Measurements from ENCODE around the gene ZMIZ1. TPM values are rescaled to one million over a fixed set of nuclear protein-coding genes. Genes with fewer than 3 reads are reported as not detected.
"Not testable (repeated sequence)": the region's sequence is repeated elsewhere in the genome, so short reads cannot be mapped to it uniquely, and the experiment has no call there.

ZMIZ1 gene
- polyA plus RNA-seq, 2 donors: 29.2 to 29.7 TPM

DNA sequence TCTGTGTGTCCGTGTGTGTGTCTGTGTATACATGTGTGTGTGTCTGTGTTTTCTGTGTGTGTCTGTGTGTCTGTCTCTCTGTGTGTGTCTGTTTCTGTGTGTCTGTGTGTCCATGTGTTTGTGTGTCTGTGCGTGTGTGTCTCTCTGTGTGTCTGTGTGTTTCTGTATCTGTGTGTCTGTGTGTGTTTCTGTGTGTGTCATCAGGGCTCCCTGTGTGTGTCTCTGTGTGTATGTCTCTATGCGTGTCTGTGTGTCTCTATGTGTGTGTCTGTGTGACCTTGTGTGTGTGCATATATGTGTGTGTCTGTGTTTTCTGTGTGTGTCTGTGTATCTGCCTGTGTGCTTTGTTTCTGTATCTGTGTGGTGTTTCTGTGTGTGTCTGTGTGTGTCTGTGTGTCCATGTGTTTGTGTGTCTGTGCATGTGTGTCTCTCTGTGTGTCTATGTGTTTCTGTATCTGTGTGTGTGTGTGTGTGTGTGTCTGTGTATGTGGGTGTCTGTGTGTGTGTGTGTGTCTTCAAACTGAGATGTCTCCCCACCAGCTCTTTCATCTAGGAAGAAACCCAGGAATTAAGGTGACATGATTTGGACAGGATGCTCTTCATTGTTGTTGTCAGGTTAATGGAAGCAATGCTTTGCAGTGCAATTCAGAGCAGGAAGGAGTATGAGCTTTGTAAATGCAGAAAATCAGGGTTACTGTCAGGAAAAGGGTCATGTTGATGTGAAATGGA is 257.8 kb downstream of the ZMIZ1 start:
- no peaks in the 10 kb centered on the region for H3K36me3 ChIP-seq (ENCODE audit: control insufficient read depth in 2 of 2, insufficient read depth in 2 of 2, low read length in 1 of 2)
- H3K4me3 ChIP-seq (ENCODE audit: low read depth in 1 of 2, low read length in 2 of 2): no peak overlapping the region
- H3K27me3 ChIP-seq (ENCODE audit: control insufficient read depth in 1 of 2, insufficient read depth in 2 of 2, low read length in 2 of 2): no peaks in the 10 kb centered on the region
- no peaks in the 10 kb centered on the region for H3K9me3 ChIP-seq (ENCODE audit: control insufficient read depth in 2 of 2, insufficient read depth in 1 of 2, low read depth in 1 of 2, low read length in 1 of 2)
- WGBS, 2 donors: 95 to 98% methylated on average over 3 of the region's 3 CpGs
- H3K27ac ChIP-seq (ENCODE audit: low read depth in 2 of 2, low read length in 1 of 2): no peak overlapping the region
- peaks cover 0 to 12% of the 10 kb centered on the region in 2 donors for H3K4me1 ChIP-seq (ENCODE audit: control insufficient read depth in 2 of 2, insufficient read depth in 2 of 2, low read length in 1 of 2)

DNA sequence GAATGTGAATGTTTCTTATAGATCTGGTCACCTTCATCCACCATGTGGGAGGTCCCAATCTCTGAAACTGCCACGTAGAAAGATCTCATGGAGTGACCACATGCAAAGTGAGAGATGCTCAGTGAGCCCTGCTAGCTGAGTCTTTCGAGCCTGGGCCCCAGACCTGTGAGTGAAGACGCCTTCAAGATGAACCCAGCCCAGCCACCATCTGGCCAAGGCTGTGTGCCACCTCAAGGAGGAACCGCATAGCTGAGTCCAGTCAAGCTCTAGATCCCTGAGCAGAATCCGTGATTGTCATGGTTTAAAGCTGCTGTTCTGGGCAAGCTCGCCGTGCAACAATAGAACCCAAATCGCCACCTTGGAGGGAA is 258.3 kb downstream of the ZMIZ1 start:
- H3K27me3 ChIP-seq (ENCODE audit: control insufficient read depth in 1 of 2, insufficient read depth in 2 of 2, low read length in 2 of 2): no peaks in the 10 kb centered on the region
- H3K9me3 ChIP-seq (ENCODE audit: control insufficient read depth in 2 of 2, insufficient read depth in 1 of 2, low read depth in 1 of 2, low read length in 1 of 2): no peaks in the 10 kb centered on the region
- H3K36me3 ChIP-seq (ENCODE audit: control insufficient read depth in 2 of 2, insufficient read depth in 2 of 2, low read length in 1 of 2): no peaks in the 10 kb centered on the region
- no peak overlapping the region for H3K4me3 ChIP-seq (ENCODE audit: low read depth in 1 of 2, low read length in 2 of 2)
- peaks cover 0 to 11% of the 10 kb centered on the region in 2 donors for H3K4me1 ChIP-seq (ENCODE audit: control insufficient read depth in 2 of 2, insufficient read depth in 2 of 2, low read length in 1 of 2)
- H3K27ac ChIP-seq (ENCODE audit: low read depth in 2 of 2, low read length in 1 of 2): no peak overlapping the region
- WGBS, 2 donors: 92 to 94% methylated on average over 8 of the region's 8 CpGs

DNA sequence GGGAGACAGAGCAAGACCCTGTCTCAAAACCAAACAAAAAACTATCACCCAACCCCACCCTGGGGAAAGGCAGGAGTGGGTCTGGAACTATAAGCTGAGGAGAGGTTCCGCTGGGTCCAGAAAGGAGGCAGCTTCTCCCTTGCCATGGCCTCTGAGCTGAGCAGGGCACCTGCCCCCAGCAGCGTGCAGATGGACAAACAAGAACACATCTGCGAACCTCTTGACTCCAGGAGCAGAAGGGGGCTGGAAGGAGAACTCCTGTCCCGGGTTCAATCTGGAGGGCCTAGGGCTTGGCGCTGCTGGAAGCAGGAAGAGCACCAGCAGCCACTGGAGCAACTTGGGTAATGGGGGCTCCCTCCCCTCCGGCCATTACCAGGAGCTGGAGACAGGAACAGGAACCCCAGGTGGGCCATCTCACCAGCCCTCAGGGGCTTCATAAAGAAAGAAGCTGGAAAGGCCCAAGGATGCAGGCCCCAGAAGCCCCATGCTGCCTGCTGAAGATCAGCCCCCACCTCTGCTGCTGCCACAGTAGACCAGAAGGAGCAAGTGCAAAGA is 259.5 kb downstream of the ZMIZ1 start:
- WGBS, 2 donors: 87 to 97% methylated on average over 6 of the region's 6 CpGs
- no peaks in the 10 kb centered on the region for H3K36me3 ChIP-seq (ENCODE audit: control insufficient read depth in 2 of 2, insufficient read depth in 2 of 2, low read length in 1 of 2)

DNA sequence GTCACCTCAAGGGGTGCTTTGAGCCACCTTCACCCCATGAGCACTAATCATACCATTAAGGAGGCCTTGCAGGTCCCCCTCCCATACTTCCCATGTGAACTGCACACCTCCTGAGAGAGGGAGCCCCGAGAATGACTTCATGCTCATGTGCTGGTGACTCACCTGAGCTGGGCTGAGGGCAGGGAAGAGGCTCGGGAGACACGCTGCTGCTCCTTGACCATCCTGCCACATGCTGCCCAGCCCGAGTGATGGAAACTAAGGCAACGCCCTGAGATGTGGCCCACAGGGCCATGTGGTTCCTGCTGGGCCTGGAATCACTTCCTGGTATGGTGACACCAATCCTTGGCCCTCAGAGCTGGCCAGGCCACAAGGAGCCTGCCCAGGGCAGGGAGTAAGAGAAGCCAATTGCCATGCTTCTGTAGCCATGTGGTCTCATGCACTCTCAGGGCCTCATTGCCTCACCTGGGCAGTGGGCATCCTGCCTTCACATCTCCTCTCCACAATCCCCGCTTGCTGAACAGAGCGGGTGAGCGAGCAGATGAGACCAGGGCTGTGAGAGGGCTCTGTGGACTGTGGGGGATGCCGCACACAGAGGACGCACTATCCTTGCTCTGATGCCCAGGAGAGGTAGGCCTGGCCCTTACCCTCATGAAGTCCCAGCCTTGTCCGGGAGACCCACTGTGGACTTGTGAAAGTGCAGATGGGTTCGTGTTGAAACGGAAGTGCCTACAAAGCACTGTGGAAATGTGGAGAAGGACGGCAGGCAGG is 260.2 kb downstream of the ZMIZ1 start:
- H3K4me1 ChIP-seq (ENCODE audit: control insufficient read depth in 2 of 2, insufficient read depth in 2 of 2, low read length in 1 of 2): peaks cover 0 to 11% of the 10 kb centered on the region in 2 donors
- 81 to 88% methylated on average over 14 of the region's 14 CpGs for WGBS, 2 donors
- H3K4me3 ChIP-seq (ENCODE audit: low read depth in 1 of 2, low read length in 2 of 2): no peak overlapping the region
- H3K27ac ChIP-seq (ENCODE audit: low read depth in 2 of 2, low read length in 1 of 2): peak overlapping the region; percentile 12 to 65
- H3K9me3 ChIP-seq (ENCODE audit: control insufficient read depth in 2 of 2, insufficient read depth in 1 of 2, low read depth in 1 of 2, low read length in 1 of 2): no peaks in the 10 kb centered on the region
- H3K27me3 ChIP-seq (ENCODE audit: control insufficient read depth in 1 of 2, insufficient read depth in 2 of 2, low read length in 2 of 2): no peaks in the 10 kb centered on the region
- no peaks in the 10 kb centered on the region for H3K36me3 ChIP-seq (ENCODE audit: control insufficient read depth in 2 of 2, insufficient read depth in 2 of 2, low read length in 1 of 2)

More for the DNA sequence above, 259.5 kb downstream of the ZMIZ1 start:
- Histone ChIP-seq H3K4me3 (ENCODE audit: low read depth in 1 of 2, low read length in 2 of 2) (no peak overlapping the region), H3K27ac (ENCODE audit: low read depth in 2 of 2, low read length in 1 of 2) (no peak overlapping the region), H3K9me3 (ENCODE audit: control insufficient read depth in 2 of 2, insufficient read depth in 1 of 2, low read depth in 1 of 2, low read length in 1 of 2) (no peaks in the 10 kb centered on the region), H3K27me3 (ENCODE audit: control insufficient read depth in 1 of 2, insufficient read depth in 2 of 2, low read length in 2 of 2) (no peaks in the 10 kb centered on the region), H3K4me1 (ENCODE audit: control insufficient read depth in 2 of 2, insufficient read depth in 2 of 2, low read length in 1 of 2) (peaks cover 0 to 11% of the 10 kb centered on the region in 2 donors)

DNA sequence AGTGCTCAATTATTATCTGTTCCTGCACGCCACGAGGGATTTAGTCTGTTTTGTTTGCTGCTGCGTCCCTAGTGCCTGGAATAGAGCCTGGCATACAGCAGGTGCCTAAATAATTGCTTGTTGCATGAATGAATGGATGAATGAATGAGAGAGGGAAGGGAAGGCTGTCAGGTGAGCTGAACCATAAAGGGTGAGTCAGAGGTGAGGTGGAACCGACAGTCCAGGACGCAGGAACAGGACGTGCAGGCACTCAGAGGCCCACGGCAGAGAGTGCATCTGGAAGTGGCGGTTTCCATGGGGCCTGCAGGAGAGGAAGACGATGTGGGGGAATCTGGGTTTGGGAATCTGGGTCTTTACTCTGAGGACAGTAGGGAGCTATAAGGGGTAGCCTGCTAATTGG is 260.8 kb downstream of the ZMIZ1 start:
- Histone ChIP-seq H3K9me3 (ENCODE audit: control insufficient read depth in 2 of 2, insufficient read depth in 1 of 2, low read depth in 1 of 2, low read length in 1 of 2) (no peaks in the 10 kb centered on the region), H3K4me1 (ENCODE audit: control insufficient read depth in 2 of 2, insufficient read depth in 2 of 2, low read length in 1 of 2) (peaks cover 0 to 11% of the 10 kb centered on the region in 2 donors), H3K4me3 (ENCODE audit: low read depth in 1 of 2, low read length in 2 of 2) (no peak overlapping the region), H3K27ac (ENCODE audit: low read depth in 2 of 2, low read length in 1 of 2) (peak overlapping the region in 1 of 2 donors; percentile 65), H3K27me3 (ENCODE audit: control insufficient read depth in 1 of 2, insufficient read depth in 2 of 2, low read length in 2 of 2) (no peaks in the 10 kb centered on the region), H3K36me3 (ENCODE audit: control insufficient read depth in 2 of 2, insufficient read depth in 2 of 2, low read length in 1 of 2) (no peaks in the 10 kb centered on the region)
- WGBS, 2 donors: 64 to 77% methylated on average over 9 of the region's 9 CpGs

DNA sequence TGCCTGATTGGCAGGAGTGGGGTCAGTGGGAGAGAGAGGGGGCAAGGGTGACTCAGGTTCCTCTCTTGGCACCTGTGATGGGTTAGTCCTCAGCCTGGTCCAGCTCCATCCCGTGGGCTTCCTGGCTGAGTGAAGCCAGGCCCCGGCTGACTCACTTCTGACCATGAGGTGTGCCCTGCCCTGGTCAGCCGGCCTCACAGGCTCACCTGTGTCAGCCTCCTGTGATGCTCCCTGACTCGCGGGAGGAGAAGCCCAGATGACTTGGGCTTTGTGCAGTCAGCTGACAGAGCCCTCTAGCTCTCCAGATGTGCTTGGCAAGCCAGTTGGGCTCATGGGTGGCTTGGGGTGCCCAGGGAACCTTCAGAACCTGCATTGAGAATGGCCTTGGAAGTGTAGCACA is 262.5 kb downstream of the ZMIZ1 start:
- no peak overlapping the region for H3K4me3 ChIP-seq (ENCODE audit: low read depth in 1 of 2, low read length in 2 of 2)
- WGBS, 2 donors: 80 to 82% methylated on average over 5 of the region's 5 CpGs
- no peaks in the 10 kb centered on the region for H3K36me3 ChIP-seq (ENCODE audit: control insufficient read depth in 2 of 2, insufficient read depth in 2 of 2, low read length in 1 of 2)
- H3K9me3 ChIP-seq (ENCODE audit: control insufficient read depth in 2 of 2, insufficient read depth in 1 of 2, low read depth in 1 of 2, low read length in 1 of 2): no peaks in the 10 kb centered on the region
- no peaks in the 10 kb centered on the region for H3K27me3 ChIP-seq (ENCODE audit: control insufficient read depth in 1 of 2, insufficient read depth in 2 of 2, low read length in 2 of 2)
- peak overlapping the region; percentile 27 to 43 for H3K27ac ChIP-seq (ENCODE audit: low read depth in 2 of 2, low read length in 1 of 2)
- peaks cover 0 to 11% of the 10 kb centered on the region in 2 donors for H3K4me1 ChIP-seq (ENCODE audit: control insufficient read depth in 2 of 2, insufficient read depth in 2 of 2, low read length in 1 of 2)

DNA sequence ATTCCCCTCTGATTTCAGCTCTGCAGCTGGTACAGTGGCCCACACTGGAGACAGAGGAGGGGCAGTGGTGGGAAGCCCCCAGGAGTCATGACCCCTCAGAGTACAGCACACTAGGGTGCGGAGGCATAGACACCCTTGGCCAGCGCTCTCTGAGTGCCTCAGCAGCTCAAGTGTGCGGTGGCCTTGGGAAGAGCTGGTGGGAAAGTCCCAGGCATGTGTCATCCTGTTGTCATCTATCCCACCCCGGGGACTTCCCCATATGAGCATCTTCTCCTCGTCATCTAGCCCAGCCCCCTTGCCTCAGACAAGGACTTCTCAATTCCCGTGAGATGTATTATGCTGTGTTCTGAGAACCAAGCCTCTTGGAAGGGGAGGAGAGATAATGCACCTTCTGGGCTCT is 262.9 kb downstream of the ZMIZ1 start:
- peak overlapping the region; percentile 27 to 43 for H3K27ac ChIP-seq (ENCODE audit: low read depth in 2 of 2, low read length in 1 of 2)
- no peaks in the 10 kb centered on the region for H3K36me3 ChIP-seq (ENCODE audit: control insufficient read depth in 2 of 2, insufficient read depth in 2 of 2, low read length in 1 of 2)
- H3K9me3 ChIP-seq (ENCODE audit: control insufficient read depth in 2 of 2, insufficient read depth in 1 of 2, low read depth in 1 of 2, low read length in 1 of 2): no peaks in the 10 kb centered on the region
- no peaks in the 10 kb centered on the region for H3K27me3 ChIP-seq (ENCODE audit: control insufficient read depth in 1 of 2, insufficient read depth in 2 of 2, low read length in 2 of 2)
- no peak overlapping the region for H3K4me3 ChIP-seq (ENCODE audit: low read depth in 1 of 2, low read length in 2 of 2)
- H3K4me1 ChIP-seq (ENCODE audit: control insufficient read depth in 2 of 2, insufficient read depth in 2 of 2, low read length in 1 of 2): peaks cover 0 to 11% of the 10 kb centered on the region in 2 donors
- 38 to 47% methylated on average over 6 of the region's 6 CpGs for WGBS, 2 donors

DNA sequence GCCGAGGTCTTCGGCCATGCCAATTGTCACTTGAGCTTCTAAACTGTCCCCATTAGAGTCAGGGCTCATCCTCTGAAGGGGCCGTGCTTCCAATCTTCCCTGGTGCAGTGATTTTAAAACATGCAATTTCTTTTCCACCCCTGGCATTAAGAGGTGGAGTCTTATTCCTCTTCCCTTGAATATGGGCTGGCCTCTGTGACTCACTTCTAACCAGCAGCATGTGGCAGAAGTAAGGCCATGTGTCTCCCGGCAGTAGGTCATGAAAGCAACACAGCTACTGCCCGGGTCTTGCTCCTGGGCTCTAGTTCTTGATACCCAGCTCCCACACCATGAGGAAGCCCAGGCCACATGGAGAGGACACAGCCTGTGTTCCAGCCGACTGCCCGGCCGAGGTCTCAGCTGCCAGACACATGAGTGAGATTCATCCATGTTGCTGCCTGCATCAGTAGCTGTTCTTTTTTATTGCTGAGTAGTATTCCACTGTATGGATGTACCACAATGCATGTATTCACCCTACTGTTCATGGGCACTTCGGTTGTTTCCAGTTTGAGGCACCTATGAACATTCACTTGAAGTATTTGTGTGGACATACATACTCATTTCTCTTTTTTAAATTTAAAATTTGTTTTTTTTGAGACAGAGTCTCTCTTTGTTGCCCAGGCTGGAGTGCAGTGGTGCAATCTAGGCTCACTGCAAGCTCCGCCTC is 264.0 kb downstream of the ZMIZ1 start:
- not testable (repeated sequence) for H3K36me3 ChIP-seq (ENCODE audit: control insufficient read depth in 2 of 2, insufficient read depth in 2 of 2, low read length in 1 of 2); H3K27ac ChIP-seq (ENCODE audit: low read depth in 2 of 2, low read length in 1 of 2); H3K27me3 ChIP-seq (ENCODE audit: control insufficient read depth in 1 of 2, insufficient read depth in 2 of 2, low read length in 2 of 2); H3K4me3 ChIP-seq (ENCODE audit: low read depth in 1 of 2, low read length in 2 of 2); H3K9me3 ChIP-seq (ENCODE audit: control insufficient read depth in 2 of 2, insufficient read depth in 1 of 2, low read depth in 1 of 2, low read length in 1 of 2)
- WGBS, 2 donors: 98 to 99% methylated on average over 2 to 3 of the region's 10 CpGs
- peaks cover 0 to 11% of the 10 kb centered on the region in 2 donors for H3K4me1 ChIP-seq (ENCODE audit: control insufficient read depth in 2 of 2, insufficient read depth in 2 of 2, low read length in 1 of 2)

DNA sequence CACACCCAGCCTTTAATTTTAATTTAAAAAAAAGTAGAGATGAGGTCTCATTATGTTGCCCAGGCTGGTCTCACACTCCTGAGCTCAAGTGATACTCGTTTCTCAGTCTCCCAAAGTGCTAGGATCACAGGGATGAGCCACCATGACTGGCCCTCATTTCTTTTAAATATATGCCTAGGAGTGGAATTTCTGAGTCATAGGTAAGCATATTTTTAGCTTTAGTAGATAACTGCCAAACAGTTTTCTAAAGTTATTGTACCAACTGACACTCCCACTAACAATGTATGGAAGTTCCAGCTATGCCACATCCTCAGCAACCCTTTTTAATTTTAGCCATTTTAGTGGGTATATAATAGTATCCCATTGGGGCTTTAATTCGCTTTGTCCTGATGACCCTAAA is 264.7 kb downstream of the ZMIZ1 start:
- 83 to 85% methylated on average over 2 of the region's 2 CpGs for WGBS, 2 donors
- no peaks in the 10 kb centered on the region for H3K36me3 ChIP-seq (ENCODE audit: control insufficient read depth in 2 of 2, insufficient read depth in 2 of 2, low read length in 1 of 2)
- H3K4me1 ChIP-seq (ENCODE audit: control insufficient read depth in 2 of 2, insufficient read depth in 2 of 2, low read length in 1 of 2): peaks cover 0 to 11% of the 10 kb centered on the region in 2 donors
- no peaks in the 10 kb centered on the region for H3K27me3 ChIP-seq (ENCODE audit: control insufficient read depth in 1 of 2, insufficient read depth in 2 of 2, low read length in 2 of 2)
- H3K27ac ChIP-seq (ENCODE audit: low read depth in 2 of 2, low read length in 1 of 2): no peak overlapping the region
- H3K9me3 ChIP-seq (ENCODE audit: control insufficient read depth in 2 of 2, insufficient read depth in 1 of 2, low read depth in 1 of 2, low read length in 1 of 2): no peaks in the 10 kb centered on the region
- no peak overlapping the region for H3K4me3 ChIP-seq (ENCODE audit: low read depth in 1 of 2, low read length in 2 of 2)

All from esophagus (tissue), 2 donors.